HG03521 (cell line): Measurements from ENCODE around the gene PBLD.

ENCODE experiments used
- ATAC-seq: cut with Tn5 transposase; IDR thresholded peaks from one replicate; pipeline ENCODE4 v1.9.1; 2021; ENCODE audit warnings: mild to moderate bottlenecking, moderate library complexity; ENCODE audit not compliant: unreplicated experiment

The PBLD gene

GRCh38 chr10:68238371-68238770 is 94.4 kb downstream of the PBLD start:
- no peak for ATAC-seq

GRCh38 chr10:68237173-68237572 is 95.6 kb downstream of the PBLD start:
- no peak for ATAC-seq

- ATAC-seq, result no peak
Measured at GRCh38 chr10:68235581-68235980, 97.1 kb downstream of the PBLD start.

DNA sequence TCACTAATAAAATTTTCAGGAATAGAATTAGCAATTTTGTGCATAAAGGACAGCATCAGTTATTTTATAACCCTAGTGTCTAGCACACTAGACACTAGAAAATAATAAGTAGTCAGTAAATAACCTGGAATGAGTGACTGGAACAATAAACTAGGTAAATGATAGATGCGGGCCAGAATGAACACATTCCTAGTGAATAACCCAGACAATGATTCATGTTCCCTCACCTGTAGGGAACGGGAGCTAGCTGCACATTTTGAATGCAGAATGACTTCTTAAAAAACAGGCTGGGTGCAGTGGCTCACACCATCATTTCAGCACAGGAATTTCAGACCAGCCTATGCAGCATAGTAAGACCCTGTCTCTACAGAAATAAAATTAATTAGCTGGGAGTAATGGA is 97.6 kb downstream of the PBLD start:
- no peak for ATAC-seq

GRCh38 chr10:68233046-68233445 is 99.7 kb downstream of the PBLD start:
- ATAC-seq, result no peak
